ENCODE measurements around the gene PFKFB3.

PFKFB3 gene

DNA sequence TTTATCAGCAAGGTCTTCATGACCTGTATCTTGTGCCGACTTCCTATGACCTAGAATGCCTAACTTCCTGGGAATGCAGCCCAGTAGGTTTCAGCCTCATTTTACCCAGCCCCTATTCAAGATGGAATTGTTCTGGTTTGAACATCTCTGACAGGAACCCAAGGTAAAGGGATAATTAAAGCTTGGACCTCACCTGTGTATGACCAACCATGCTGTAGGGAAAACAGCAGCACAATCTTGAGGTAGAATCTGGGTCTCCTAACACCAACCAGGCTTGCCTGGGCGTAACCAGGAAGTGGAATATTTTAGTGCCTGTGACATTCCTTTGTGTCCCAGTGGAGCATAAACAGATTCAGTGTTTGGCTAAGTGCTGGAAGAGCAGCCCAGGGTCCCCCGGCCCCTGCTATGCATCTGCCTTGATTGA is 94.1 kb downstream of the PFKFB3 start:
- Histone ChIP-seq H3F3A (ENCODE audit: insufficient read depth) (peaks cover 5% of the 10 kb centered on the region), H3K9me2 (replicated peaks; ENCODE audit: insufficient read depth, low read length) (no peaks in the 10 kb centered on the region), H3K9me3 (ENCODE audit: insufficient read depth, low read length) (no peaks in the 10 kb centered on the region), H3K4me2 (ENCODE audit: low read depth, low read length, poor library complexity, severe bottlenecking) (no peak overlapping the region), H4K20me1 (ENCODE audit: low read depth, low read length) (no peaks in the 10 kb centered on the region), H3K27me3 (ENCODE audit: low read length) (no peaks in the 10 kb centered on the region), H3K4me3 (ENCODE audit: insufficient read depth, low read length, poor library complexity, severe bottlenecking) (no peak overlapping the region), H3K9ac (ENCODE audit: low read length) (no peak overlapping the region), H3K36me3 (ENCODE audit: low read length) (no peaks in the 10 kb centered on the region), H3K27ac (ENCODE audit: low read depth, low read length) (no peak overlapping the region), H2AFZ (ENCODE audit: low read depth, low read length, severe bottlenecking) (no peak overlapping the region), H3K79me2 (ENCODE audit: insufficient read depth, low read length) (no peaks in the 10 kb centered on the region)
- TF ChIP-seq, protein P1, sequence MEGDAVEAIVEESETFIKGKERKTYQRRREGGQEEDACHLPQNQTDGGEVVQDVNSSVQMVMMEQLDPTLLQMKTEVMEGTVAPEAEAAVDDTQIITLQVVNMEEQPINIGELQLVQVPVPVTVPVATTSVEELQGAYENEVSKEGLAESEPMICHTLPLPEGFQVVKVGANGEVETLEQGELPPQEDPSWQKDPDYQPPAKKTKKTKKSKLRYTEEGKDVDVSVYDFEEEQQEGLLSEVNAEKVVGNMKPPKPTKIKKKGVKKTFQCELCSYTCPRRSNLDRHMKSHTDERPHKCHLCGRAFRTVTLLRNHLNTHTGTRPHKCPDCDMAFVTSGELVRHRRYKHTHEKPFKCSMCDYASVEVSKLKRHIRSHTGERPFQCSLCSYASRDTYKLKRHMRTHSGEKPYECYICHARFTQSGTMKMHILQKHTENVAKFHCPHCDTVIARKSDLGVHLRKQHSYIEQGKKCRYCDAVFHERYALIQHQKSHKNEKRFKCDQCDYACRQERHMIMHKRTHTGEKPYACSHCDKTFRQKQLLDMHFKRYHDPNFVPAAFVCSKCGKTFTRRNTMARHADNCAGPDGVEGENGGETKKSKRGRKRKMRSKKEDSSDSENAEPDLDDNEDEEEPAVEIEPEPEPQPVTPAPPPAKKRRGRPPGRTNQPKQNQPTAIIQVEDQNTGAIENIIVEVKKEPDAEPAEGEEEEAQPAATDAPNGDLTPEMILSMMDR (IDR thresholded peaks at IDR 0.05; ENCODE audit: insufficient read depth, low read length, poor library complexity, severe bottlenecking), result no peak
- TF ChIP-seq EZH2phosphoT487 (conservative IDR thresholded peaks at IDR 0.05; ENCODE audit: low read length), result no peak

DNA sequence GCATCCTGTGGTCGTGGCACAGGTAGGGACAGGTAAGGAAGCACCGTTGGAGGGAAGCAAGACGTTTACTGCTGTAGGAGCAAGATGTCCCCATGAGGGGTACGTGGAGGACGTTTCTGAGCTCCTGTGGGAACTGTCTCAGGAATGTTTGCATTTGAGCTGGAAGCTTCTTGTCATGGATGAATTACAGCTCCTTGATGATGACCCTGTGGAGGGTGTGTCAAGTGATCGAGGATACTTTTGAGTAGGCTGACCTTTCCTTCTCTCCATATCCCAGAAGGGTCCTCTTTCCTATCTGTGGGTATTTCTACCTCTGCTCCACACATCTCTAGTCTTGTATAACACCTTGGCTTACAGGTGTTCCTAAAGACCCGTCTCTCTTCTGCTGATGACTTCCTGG is 94.8 kb downstream of the PFKFB3 start:
- Histone ChIP-seq H3K79me2 (ENCODE audit: insufficient read depth, low read length) (no peaks in the 10 kb centered on the region), H3K36me3 (ENCODE audit: low read length) (no peaks in the 10 kb centered on the region), H3K4me3 (ENCODE audit: insufficient read depth, low read length, poor library complexity, severe bottlenecking) (no peak overlapping the region), H3K27me3 (ENCODE audit: low read length) (no peaks in the 10 kb centered on the region), H3K9me2 (replicated peaks; ENCODE audit: insufficient read depth, low read length) (no peaks in the 10 kb centered on the region), H3K9me3 (ENCODE audit: insufficient read depth, low read length) (no peaks in the 10 kb centered on the region), H3K4me2 (ENCODE audit: low read depth, low read length, poor library complexity, severe bottlenecking) (no peak overlapping the region), H3F3A (ENCODE audit: insufficient read depth) (peaks cover 5% of the 10 kb centered on the region), H3K9ac (ENCODE audit: low read length) (no peak overlapping the region), H2AFZ (ENCODE audit: low read depth, low read length, severe bottlenecking) (no peak overlapping the region), H3K27ac (ENCODE audit: low read depth, low read length) (no peak overlapping the region), H4K20me1 (ENCODE audit: low read depth, low read length) (no peaks in the 10 kb centered on the region)
- TF ChIP-seq, protein P1 (IDR thresholded peaks at IDR 0.05; ENCODE audit: insufficient read depth, low read length, poor library complexity, severe bottlenecking), result no peak
- TF ChIP-seq EZH2phosphoT487 (conservative IDR thresholded peaks at IDR 0.05; ENCODE audit: low read length), result no peak

DNA sequence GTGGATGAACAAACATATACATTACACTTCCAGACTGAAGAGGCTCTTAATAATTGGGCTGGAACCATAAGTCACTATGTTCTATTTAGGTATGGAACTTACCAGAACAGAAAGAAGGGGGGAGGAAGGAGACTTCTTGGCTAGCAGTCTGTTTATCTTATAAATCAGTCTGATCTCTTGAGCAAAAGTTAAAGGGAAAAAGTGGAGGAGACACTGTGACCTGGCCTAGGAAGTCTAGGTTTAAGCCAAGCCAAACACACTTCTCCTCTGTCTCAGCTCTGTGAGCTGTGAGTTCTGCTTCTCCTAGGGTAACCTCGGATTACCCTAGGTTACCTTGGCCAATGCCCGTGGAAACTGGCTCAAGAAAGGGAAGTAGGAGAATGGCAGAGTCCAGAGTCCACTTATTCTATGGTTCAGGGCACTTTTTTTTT is 95.2 kb downstream of the PFKFB3 start:
- no peak overlapping the region for H3K4me2 ChIP-seq (ENCODE audit: low read depth, low read length, poor library complexity, severe bottlenecking)
- H4K20me1 ChIP-seq (ENCODE audit: low read depth, low read length), result no peaks in the 10 kb centered on the region
- no peaks in the 10 kb centered on the region for H3K36me3 ChIP-seq (ENCODE audit: low read length)
- no peaks in the 10 kb centered on the region for H3K9me2 ChIP-seq (replicated peaks; ENCODE audit: insufficient read depth, low read length)
- H3K27me3 ChIP-seq (ENCODE audit: low read length), result no peaks in the 10 kb centered on the region
- H3K79me2 ChIP-seq (ENCODE audit: insufficient read depth, low read length), result no peaks in the 10 kb centered on the region
- H2AFZ ChIP-seq (ENCODE audit: low read depth, low read length, severe bottlenecking), result no peak overlapping the region
- no peak overlapping the region for H3K4me3 ChIP-seq (ENCODE audit: insufficient read depth, low read length, poor library complexity, severe bottlenecking)
- peaks cover 5% of the 10 kb centered on the region for H3F3A ChIP-seq (ENCODE audit: insufficient read depth)
- no peak overlapping the region for H3K27ac ChIP-seq (ENCODE audit: low read depth, low read length)
- no peaks in the 10 kb centered on the region for H3K9me3 ChIP-seq (ENCODE audit: insufficient read depth, low read length)
- no peak for TF ChIP-seq EZH2phosphoT487 (conservative IDR thresholded peaks at IDR 0.05; ENCODE audit: low read length)
- no peak overlapping the region for H3K9ac ChIP-seq (ENCODE audit: low read length)

DNA sequence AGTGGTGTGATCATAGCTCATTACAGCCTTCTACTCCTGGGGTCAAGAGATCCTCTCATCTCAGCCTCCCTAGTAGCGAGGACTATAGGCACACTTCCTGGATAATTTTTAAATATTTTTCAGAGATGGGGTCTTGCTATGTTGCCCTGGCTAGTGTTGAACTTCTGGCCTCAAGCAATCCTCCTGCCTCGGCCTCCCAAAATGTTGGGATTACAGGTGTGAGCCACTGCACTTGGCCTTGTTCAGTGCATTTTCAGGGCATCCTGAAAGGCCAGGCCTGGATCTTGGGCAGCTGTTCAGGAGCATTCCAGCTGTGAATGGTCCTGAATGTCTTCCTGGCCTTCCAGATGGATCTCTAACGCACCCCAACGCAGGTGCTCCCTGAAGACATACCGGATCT is 95.7 kb downstream of the PFKFB3 start:
- no peaks in the 10 kb centered on the region for H3K9me2 ChIP-seq (replicated peaks; ENCODE audit: insufficient read depth, low read length)
- H4K20me1 ChIP-seq (ENCODE audit: low read depth, low read length), result no peaks in the 10 kb centered on the region
- no peak overlapping the region for H3K9ac ChIP-seq (ENCODE audit: low read length)
- H2AFZ ChIP-seq (ENCODE audit: low read depth, low read length, severe bottlenecking), result no peak overlapping the region
- no peak overlapping the region for H3K27ac ChIP-seq (ENCODE audit: low read depth, low read length)
- H3K27me3 ChIP-seq (ENCODE audit: low read length), result no peaks in the 10 kb centered on the region
- peaks cover 5% of the 10 kb centered on the region for H3F3A ChIP-seq (ENCODE audit: insufficient read depth)
- H3K9me3 ChIP-seq (ENCODE audit: insufficient read depth, low read length), result no peaks in the 10 kb centered on the region
- no peaks in the 10 kb centered on the region for H3K79me2 ChIP-seq (ENCODE audit: insufficient read depth, low read length)
- no peak overlapping the region for H3K4me2 ChIP-seq (ENCODE audit: low read depth, low read length, poor library complexity, severe bottlenecking)
- H3K36me3 ChIP-seq (ENCODE audit: low read length), result no peaks in the 10 kb centered on the region
- no peak overlapping the region for H3K4me3 ChIP-seq (ENCODE audit: insufficient read depth, low read length, poor library complexity, severe bottlenecking)
- TF ChIP-seq, protein P1 (IDR thresholded peaks at IDR 0.05; ENCODE audit: insufficient read depth, low read length, poor library complexity, severe bottlenecking), result no peak
- no peak for TF ChIP-seq EZH2phosphoT487 (conservative IDR thresholded peaks at IDR 0.05; ENCODE audit: low read length)

All from SU-DHL-6 (cell line).